Central memory CD8-positive, alpha-beta T cell (primary cell): ENCODE data around the gene ZNF618.

Source experiments
- ATAC-seq: fragments of 150-1000 bp; cut with Tn5 transposase; replicated peaks from 2 replicates; pipeline ENCODE4 v1.10.0; 2022; ENCODE audit warnings: mild to moderate bottlenecking, moderate FRiP score, moderate number of reproducible peaks; ENCODE audit not compliant: poor library complexity, severe bottlenecking; ENCODE audit errors: extremely low read depth
- DNase-seq, 2 donors: peaks; one replicate each; pipeline ENCODE4 v3.0.0; 2021; ENCODE audit warnings: low spot score in 2 of 2
- H3K27ac Mint-ChIP-seq: one replicate; pipeline ENCODE4 v1.8.0; 2022; ENCODE audit warnings: low read depth, mild to moderate bottlenecking, moderate library complexity, mixed read lengths
- H3K27me3 Mint-ChIP-seq: one replicate; pipeline ENCODE4 v1.8.0; 2022; ENCODE audit warnings: mixed read lengths
- H3K36me3 Mint-ChIP-seq: one replicate; pipeline ENCODE4 v1.8.0; 2022; ENCODE audit warnings: mild to moderate bottlenecking, moderate library complexity, mixed read lengths; ENCODE audit not compliant: insufficient read depth
- H3K4me1 Mint-ChIP-seq: one replicate; pipeline ENCODE4 v1.8.0; 2022; ENCODE audit warnings: mixed read lengths
- H3K4me3 Mint-ChIP-seq: one replicate; pipeline ENCODE4 v1.8.0; 2022; ENCODE audit warnings: mild to moderate bottlenecking, moderate library complexity, mixed read lengths
- H3K9me3 Mint-ChIP-seq: one replicate; pipeline ENCODE4 v1.8.0; 2022; ENCODE audit warnings: mixed read lengths

Gene ZNF618

GRCh38 chr9:113932906-113933584, 56.9 kb downstream of the ZNF618 start:
- Mint-ChIP-seq H3K36me3 (no peaks in the 10 kb centered on the region), H3K27ac (no peak overlapping the region), H3K4me1 (no peaks in the 10 kb centered on the region), H3K27me3 (peaks cover 11% of the 10 kb centered on the region), H3K9me3 (peaks cover 4% of the 10 kb centered on the region), H3K4me3 (no peak overlapping the region)
- peak in 1 of 2 donors; percentile 6 for DNase-seq
- no peak for ATAC-seq

GRCh38 chr9:113933671-113934070, 57.6 kb downstream of the ZNF618 start:
- no peak for ATAC-seq
- no peaks in the 10 kb centered on the region for H3K9me3 Mint-ChIP-seq
- no peak overlapping the region for H3K27ac Mint-ChIP-seq

GRCh38 chr9:113934167-113934828, 58.2 kb downstream of the ZNF618 start:
- no peaks in the 10 kb centered on the region for H3K27me3 Mint-ChIP-seq
- no peak overlapping the region for H3K4me3 Mint-ChIP-seq
- H3K9me3 Mint-ChIP-seq: no peaks in the 10 kb centered on the region
- peak in 1 of 2 donors; percentile 8 for DNase-seq
- no peaks in the 10 kb centered on the region for H3K4me1 Mint-ChIP-seq
- no peak overlapping the region for H3K27ac Mint-ChIP-seq
- no peak for ATAC-seq
- H3K36me3 Mint-ChIP-seq: no peaks in the 10 kb centered on the region

More at GRCh38 chr9:113933671-113934070, 57.6 kb downstream of the ZNF618 start:
- Mint-ChIP-seq H3K27me3 (peaks cover 5% of the 10 kb centered on the region), H3K4me3 (no peak overlapping the region), H3K36me3 (no peaks in the 10 kb centered on the region), H3K4me1 (no peaks in the 10 kb centered on the region)
- no peak for DNase-seq

GRCh38 chr9:113934829-113935676, 58.9 kb downstream of the ZNF618 start:
- DNase-seq (peak in 1 of 2 donors; percentile 6), ATAC-seq (no peak)
- H3K9me3 Mint-ChIP-seq: no peaks in the 10 kb centered on the region
- no peaks in the 10 kb centered on the region for H3K36me3 Mint-ChIP-seq
- no peaks in the 10 kb centered on the region for H3K4me1 Mint-ChIP-seq
- H3K27me3 Mint-ChIP-seq: no peaks in the 10 kb centered on the region
- H3K27ac Mint-ChIP-seq: no peak overlapping the region
- no peak overlapping the region for H3K4me3 Mint-ChIP-seq

- no peak overlapping the region for H3K27ac Mint-ChIP-seq
- H3K27me3 Mint-ChIP-seq: peaks cover 7% of the 10 kb centered on the region
- DNase-seq: peak in 1 of 2 donors; percentile 1
- no peaks in the 10 kb centered on the region for H3K36me3 Mint-ChIP-seq
- H3K9me3 Mint-ChIP-seq: no peaks in the 10 kb centered on the region
- H3K4me3 Mint-ChIP-seq: no peak overlapping the region
- no peak for ATAC-seq
- no peaks in the 10 kb centered on the region for H3K4me1 Mint-ChIP-seq
Measured at GRCh38 chr9:113935677-113936380, 59.7 kb downstream of the ZNF618 start.

- DNase-seq (no peak), ATAC-seq (no peak)
- Mint-ChIP-seq H3K27me3 (peaks cover 37% of the 10 kb centered on the region), H3K36me3 (peaks cover 1% of the 10 kb centered on the region), H3K4me3 (no peak overlapping the region), H3K9me3 (no peaks in the 10 kb centered on the region), H3K4me1 (no peaks in the 10 kb centered on the region), H3K27ac (no peak overlapping the region)
Measured at GRCh38 chr9:113940077-113940476, 64.0 kb downstream of the ZNF618 start.

- DNase-seq: no peak
- no peak for ATAC-seq
- no peaks in the 10 kb centered on the region for H3K9me3 Mint-ChIP-seq
- H3K4me1 Mint-ChIP-seq: no peaks in the 10 kb centered on the region
- peaks cover 1% of the 10 kb centered on the region for H3K36me3 Mint-ChIP-seq
- no peak overlapping the region for H3K27ac Mint-ChIP-seq
- H3K27me3 Mint-ChIP-seq: peaks cover 42% of the 10 kb centered on the region
- H3K4me3 Mint-ChIP-seq: no peak overlapping the region
Measured at GRCh38 chr9:113941056-113941455, 64.9 kb downstream of the ZNF618 start.

- Mint-ChIP-seq H3K36me3 (peaks cover 1% of the 10 kb centered on the region), H3K27me3 (peaks cover 42% of the 10 kb centered on the region), H3K4me3 (no peak overlapping the region), H3K27ac (no peak overlapping the region), H3K4me1 (no peaks in the 10 kb centered on the region), H3K9me3 (no peaks in the 10 kb centered on the region)
- DNase-seq (no peak), ATAC-seq (no peak)
Measured at GRCh38 chr9:113941526-113941925, 65.4 kb downstream of the ZNF618 start.

- DNase-seq (peak in 1 of 2 donors; percentile 4), ATAC-seq (no peak)
- no peak overlapping the region for H3K27ac Mint-ChIP-seq
- H3K9me3 Mint-ChIP-seq: no peaks in the 10 kb centered on the region
- peaks cover 1% of the 10 kb centered on the region for H3K36me3 Mint-ChIP-seq
- H3K4me3 Mint-ChIP-seq: no peak overlapping the region
- peaks cover 42% of the 10 kb centered on the region for H3K27me3 Mint-ChIP-seq
- no peaks in the 10 kb centered on the region for H3K4me1 Mint-ChIP-seq
Measured at GRCh38 chr9:113943112-113944009, 67.3 kb downstream of the ZNF618 start.

- Mint-ChIP-seq H3K36me3 (peaks cover 1% of the 10 kb centered on the region), H3K4me3 (no peak overlapping the region), H3K9me3 (no peaks in the 10 kb centered on the region), H3K27me3 (peaks cover 53% of the 10 kb centered on the region), H3K27ac (no peak overlapping the region), H3K4me1 (no peaks in the 10 kb centered on the region)
- ATAC-seq (no peak), DNase-seq (peak in 1 of 2 donors; percentile 0)
Measured at GRCh38 chr9:113945784-113946183, 69.7 kb downstream of the ZNF618 start.

- no peaks in the 10 kb centered on the region for H3K36me3 Mint-ChIP-seq
- no peak overlapping the region for H3K27ac Mint-ChIP-seq
- peaks cover 47% of the 10 kb centered on the region for H3K27me3 Mint-ChIP-seq
- H3K4me3 Mint-ChIP-seq: no peak overlapping the region
- DNase-seq (no peak), ATAC-seq (no peak)
- H3K9me3 Mint-ChIP-seq: no peaks in the 10 kb centered on the region
- no peaks in the 10 kb centered on the region for H3K4me1 Mint-ChIP-seq
Measured at GRCh38 chr9:113946496-113947115, 70.5 kb downstream of the ZNF618 start.
